Measurements from ENCODE around the gene CHRDL1. TPM values are rescaled to one million over a fixed set of nuclear protein-coding genes. Genes with fewer than 3 reads are reported as not detected.

CHRDL1 gene
- total and polyA plus RNA-seq, 2 donors (not counting 3 experiments of a cell fraction or from before 2014, with no cell fraction given): not detected

- ChIA-PET CTCF (no interaction called here), POLR2A (no interaction called here)
- Histone ChIP-seq H3K9ac (replicated peaks; ENCODE audit: extremely low read depth, insufficient read depth, low read length) (no peak overlapping the region), H2AFZ (ENCODE audit: low read depth, low read length) (no peak overlapping the region), H3K79me2 (ENCODE audit: control insufficient read depth, insufficient read depth, low read length) (no peaks in the 10 kb centered on the region), H3K27ac (ENCODE audit: insufficient read depth, low read depth, low read length) (no peak overlapping the region), H3K27me3 (ENCODE audit: control insufficient read depth in 2 of 2, insufficient read depth in 2 of 2, low read length in 2 of 2) (no peaks in the 10 kb centered on the region), H3K9me3 (replicated peaks; ENCODE audit: control insufficient read depth, insufficient read depth, low read length) (no peaks in the 10 kb centered on the region), H3K9me1 (replicated peaks; ENCODE audit: control insufficient read depth, extremely low read depth, insufficient read depth, low read length) (no peaks in the 10 kb centered on the region), H3K4me3 (replicated peaks in 1 of 3; ENCODE audit: insufficient read depth in 1 of 3, low read depth in 1 of 3, low read length in 3 of 3) (no peak overlapping the region), H3K4me1 (ENCODE audit: control insufficient read depth, extremely low read depth, insufficient read depth, low read length) (no peaks in the 10 kb centered on the region), H3K4me2 (ENCODE audit: insufficient read depth, low read length) (no peak overlapping the region), H3K36me3 (ENCODE audit: control insufficient read depth in 2 of 2, extremely low read depth in 1 of 2, insufficient read depth in 2 of 2, low read length in 2 of 2) (no peaks in the 10 kb centered on the region), H4K20me1 (replicated peaks; ENCODE audit: control insufficient read depth, extremely low read depth, insufficient read depth, low read length) (no peaks in the 10 kb centered on the region)
- TF ChIP-seq POLR2A (IDR thresholded peaks at IDR 0.05; ENCODE audit: low read depth, low read length) (no peak), POLR2AphosphoS5 (IDR thresholded peaks at IDR 0.05; ENCODE audit: insufficient read depth, low read depth, low read length) (no peak), FOS (IDR thresholded peaks at IDR 0.05; ENCODE audit: borderline replicate concordance, insufficient read depth, low read length) (no peak), GATA2 (IDR thresholded peaks at IDR 0.05; ENCODE audit: insufficient read depth, insufficient read length, low read depth, low read length) (no peak), MAX (IDR thresholded peaks at IDR 0.05; ENCODE audit: insufficient read depth, insufficient read length) (no peak), MYC (IDR thresholded peaks at IDR 0.05; ENCODE audit: low read depth, low read length) (no peak), JUN (IDR thresholded peaks at IDR 0.05; ENCODE audit: borderline replicate concordance, insufficient read depth, insufficient read length, low read depth) (no peak)
- FAIRE-seq (no peak), DNase-seq (ENCODE audit: low read depth, low spot score) (no peak)
- intact Hi-C loops (cut with micrococcal nuclease): no loop called here
- dilution Hi-C loops (cut with MboI; ENCODE audit: extremely low pct_ligation_motif_present, low sequenced_read_pairs): no loop called here
- no TSS peak for BruUV-seq (replicated peaks)
These were observed 130.2 kb downstream of the CHRDL1 start for GRCh38 chrX:110665223-110666002.

GRCh38 chrX:110657073-110657472 lies 138.5 kb downstream of the CHRDL1 start:
- DNase-seq (ENCODE audit: low read depth, low spot score) (no peak), FAIRE-seq (no peak)
- intact Hi-C loops (cut with micrococcal nuclease): no loop called here
- Histone ChIP-seq H3K27ac (ENCODE audit: insufficient read depth, low read depth, low read length) (no peak overlapping the region), H3K9ac (replicated peaks; ENCODE audit: extremely low read depth, insufficient read depth, low read length) (no peak overlapping the region), H4K20me1 (replicated peaks; ENCODE audit: control insufficient read depth, extremely low read depth, insufficient read depth, low read length) (no peaks in the 10 kb centered on the region), H3K4me1 (ENCODE audit: control insufficient read depth, extremely low read depth, insufficient read depth, low read length) (no peaks in the 10 kb centered on the region), H3K79me2 (ENCODE audit: control insufficient read depth, insufficient read depth, low read length) (no peaks in the 10 kb centered on the region), H2AFZ (ENCODE audit: low read depth, low read length) (no peak overlapping the region), H3K9me3 (replicated peaks; ENCODE audit: control insufficient read depth, insufficient read depth, low read length) (no peaks in the 10 kb centered on the region), H3K4me3 (replicated peaks in 1 of 3; ENCODE audit: insufficient read depth in 1 of 3, low read depth in 1 of 3, low read length in 3 of 3) (no peak overlapping the region), H3K4me2 (ENCODE audit: insufficient read depth, low read length) (no peak overlapping the region), H3K27me3 (ENCODE audit: control insufficient read depth in 2 of 2, insufficient read depth in 2 of 2, low read length in 2 of 2) (no peaks in the 10 kb centered on the region), H3K36me3 (ENCODE audit: control insufficient read depth in 2 of 2, extremely low read depth in 1 of 2, insufficient read depth in 2 of 2, low read length in 2 of 2) (no peaks in the 10 kb centered on the region), H3K9me1 (replicated peaks; ENCODE audit: control insufficient read depth, extremely low read depth, insufficient read depth, low read length) (no peaks in the 10 kb centered on the region)
- BruUV-seq (replicated peaks): no TSS peak
- dilution Hi-C loops (cut with MboI; ENCODE audit: extremely low pct_ligation_motif_present, low sequenced_read_pairs): no loop called here
- TF ChIP-seq POLR2A (IDR thresholded peaks at IDR 0.05; ENCODE audit: low read depth, low read length): no peak
- TF ChIP-seq EZH2 (IDR thresholded peaks at IDR 0.05; ENCODE audit: borderline replicate concordance, low read depth, low read length, severe bottlenecking): no peak
- no peak for TF ChIP-seq FOS (IDR thresholded peaks at IDR 0.05; ENCODE audit: borderline replicate concordance, insufficient read depth, low read length)
- TF ChIP-seq MAX (IDR thresholded peaks at IDR 0.05; ENCODE audit: insufficient read depth, insufficient read length): no peak
- TF ChIP-seq MYC (IDR thresholded peaks at IDR 0.05; ENCODE audit: low read depth, low read length): no peak
- TF ChIP-seq CTCF (IDR thresholded peaks at IDR 0.05; ENCODE audit: extremely low read depth in 1 of 2, insufficient read depth in 1 of 2, low read depth in 1 of 2, low read length in 2 of 2): no peak
- TF ChIP-seq JUN (IDR thresholded peaks at IDR 0.05; ENCODE audit: borderline replicate concordance, insufficient read depth, insufficient read length, low read depth): no peak
- no peak for TF ChIP-seq POLR2AphosphoS5 (IDR thresholded peaks at IDR 0.05; ENCODE audit: insufficient read depth, low read depth, low read length)
- TF ChIP-seq GATA2 (IDR thresholded peaks at IDR 0.05; ENCODE audit: insufficient read depth, insufficient read length, low read depth, low read length): no peak
- ChIA-PET POLR2A (no interaction called here), CTCF (no interaction called here)

Measured in endothelial cell of umbilical vein (primary cell).